GM23338 (cell line): Measurements from ENCODE around the gene LRRC18. TPM values are rescaled to one million over a fixed set of nuclear protein-coding genes. Genes with fewer than 3 reads are reported as not detected.

ENCODE experiments used
- ATAC-seq: fragments of 200-7000 bp; cut with Tn5 transposase; 3 replicates; pipeline ENCODE4 v1.9.1; 2020
- DNase-seq: peaks from one replicate; pipeline ENCODE4 v3.0.0-alpha.2; 2015; ENCODE audit warnings: low spot score
- H2AFZ ChIP-seq: fragments of 200-600 bp; sonication (generic); 2 replicates; pipeline ENCODE4 v1.8.0; 2016; ENCODE audit warnings: antibody characterized with exemption, mild to moderate bottlenecking, moderate library complexity
- H3F3A ChIP-seq: fragments of 200-600 bp; sonication (generic); replicated peaks from 2 replicates; pipeline ENCODE4 v1.8.0; 2017; ENCODE audit warnings: antibody characterized with exemption, mixed run types, low read depth
- H3K27ac ChIP-seq: fragments of 200-600 bp; sonication (generic); 2 replicates; pipeline ENCODE4 v1.6.1; 2016; ENCODE audit warnings: low read depth
- H3K27me3 ChIP-seq: fragments of 200-600 bp; sonication (generic); 2 replicates; pipeline ENCODE4 v1.8.0; 2016; ENCODE audit warnings: mild to moderate bottlenecking, mixed run types, moderate library complexity; ENCODE audit not compliant: insufficient read depth
- H3K36me3 ChIP-seq: fragments of 200-600 bp; sonication (generic); 2 replicates; pipeline ENCODE4 v1.8.0; 2016; ENCODE audit warnings: mild to moderate bottlenecking; ENCODE audit not compliant: insufficient read depth
- H3K4me1 ChIP-seq: fragments of 200-600 bp; sonication (generic); 2 replicates; pipeline ENCODE4 v1.8.0; 2016; ENCODE audit warnings: mild to moderate bottlenecking, moderate library complexity; ENCODE audit not compliant: insufficient read depth
- H3K4me2 ChIP-seq: fragments of 200-600 bp; sonication (generic); 2 replicates; pipeline ENCODE4 v1.7.1; 2017; ENCODE audit warnings: mixed run types
- H3K4me3 ChIP-seq: fragments of 200-600 bp; sonication (generic); 2 replicates; pipeline ENCODE4 v1.6.1; 2016; ENCODE audit warnings: mixed run types
- H3K79me2 ChIP-seq: fragments of 200-600 bp; sonication (generic); replicated peaks from 2 replicates; pipeline ENCODE4 v1.8.0; 2017; ENCODE audit warnings: mild to moderate bottlenecking; ENCODE audit not compliant: insufficient read depth
- H3K9me2 ChIP-seq: fragments of 200-600 bp; sonication (generic); 2 replicates; pipeline ENCODE4 v1.8.0; 2017; ENCODE audit not compliant: insufficient read depth
- H4K20me1 ChIP-seq: fragments of 200-600 bp; sonication (generic); replicated peaks from 2 replicates; pipeline ENCODE4 v1.8.0; 2017; ENCODE audit warnings: mild to moderate bottlenecking; ENCODE audit not compliant: insufficient read depth
- H3K27ac Mint-ChIP-seq: 2 replicates; pipeline ENCODE4 v1.8.0; 2020; ENCODE audit warnings: inconsistent platforms, mild to moderate bottlenecking, moderate library complexity, mixed read lengths
- H3K27me3 Mint-ChIP-seq: 3 replicates; pipeline ENCODE4 v1.8.0; 2022; ENCODE audit warnings: low read depth, mild to moderate bottlenecking, moderate library complexity, mixed read lengths, inconsistent platforms; ENCODE audit not compliant: insufficient read depth, poor library complexity
- H3K36me3 Mint-ChIP-seq: 3 replicates; pipeline ENCODE4 v1.8.0; 2021; ENCODE audit warnings: low read depth, mild to moderate bottlenecking, inconsistent platforms, moderate library complexity, mixed read lengths
- H3K4me1 Mint-ChIP-seq: 3 replicates; pipeline ENCODE4 v1.8.0; 2020; ENCODE audit warnings: mild to moderate bottlenecking, inconsistent platforms, mixed read lengths
- H3K4me3 Mint-ChIP-seq: 3 replicates; pipeline ENCODE4 v1.8.0; 2021; ENCODE audit warnings: moderate library complexity, mild to moderate bottlenecking, inconsistent platforms, mixed read lengths
- H3K9me3 Mint-ChIP-seq: 3 replicates; pipeline ENCODE4 v1.8.0; 2020; ENCODE audit warnings: moderate library complexity, mild to moderate bottlenecking, inconsistent platforms, mixed read lengths
- CREB1 ChIP-seq: fragments of 250-450 bp; sonication (Bioruptor Pico); IDR thresholded peaks from 2 replicates; pipeline ENCODE4 v1.5.0; 2020; ENCODE audit warnings: low read depth, mild to moderate bottlenecking, moderate library complexity
- CTCF ChIP-seq, 2 experiments: fragments of 200-600 bp in 1 of 2; sonication (generic) in 1 of 2; conservative IDR thresholded peaks; 2 replicates each; pipeline versions ENCODE4 v1.5.1 to v1.6.1; 2016 to 2017; ENCODE audit warnings: antibody characterized with exemption in 2 of 2, low read depth in 2 of 2, mild to moderate bottlenecking in 2 of 2, moderate library complexity in 1 of 2
- ETS1 ChIP-seq: IDR thresholded peaks from 2 replicates; pipeline ENCODE4 v1.6.1; 2016; ENCODE audit warnings: antibody characterized with exemption
- EZH2 ChIP-seq: fragments of 200-600 bp; sonication (generic); IDR thresholded peaks from one replicate; pipeline ENCODE4 v1.8.0; 2017; ENCODE audit warnings: antibody characterized with exemption, mild to moderate bottlenecking, low read depth; ENCODE audit not compliant: unreplicated experiment
- EZH2phosphoT487 ChIP-seq: fragments of 200-600 bp; sonication (generic); IDR thresholded peaks from one replicate; pipeline ENCODE4 v1.8.1; 2018; ENCODE audit warnings: antibody characterized with exemption; ENCODE audit not compliant: unreplicated experiment
- JUNB ChIP-seq: IDR thresholded peaks from one replicate; pipeline ENCODE4 v1.6.1; 2016; ENCODE audit warnings: antibody characterized with exemption; ENCODE audit not compliant: unreplicated experiment
- NANOG ChIP-seq: IDR thresholded peaks from 2 replicates; pipeline ENCODE4 v1.6.1; 2016; ENCODE audit warnings: antibody characterized with exemption, borderline replicate concordance
- POLR2AphosphoS5 ChIP-seq: IDR thresholded peaks from 2 replicates; pipeline ENCODE4 v1.6.1; 2016; ENCODE audit warnings: antibody characterized with exemption, low read depth
- REST ChIP-seq: IDR thresholded peaks from one replicate; pipeline ENCODE4 v1.6.1; 2018; ENCODE audit warnings: antibody characterized with exemption; ENCODE audit not compliant: unreplicated experiment
- STAT1 ChIP-seq: IDR thresholded peaks from one replicate; pipeline ENCODE4 v1.6.1; 2016; ENCODE audit warnings: antibody characterized with exemption; ENCODE audit not compliant: unreplicated experiment
- ZNF114 ChIP-seq: fragments of 250-450 bp; sonication (Bioruptor Pico); IDR thresholded peaks from 2 replicates; pipeline ENCODE4 v1.5.0; 2020; ENCODE audit warnings: mild to moderate bottlenecking, moderate library complexity
- ZNF331 ChIP-seq: fragments of 250-450 bp; sonication (Bioruptor Pico); IDR thresholded peaks from 2 replicates; pipeline ENCODE4 v1.5.0; 2020; ENCODE audit warnings: low read depth, mild to moderate bottlenecking, moderate library complexity
- ZNF462 ChIP-seq: fragments of 250-450 bp; sonication (Bioruptor Pico); IDR thresholded peaks from 2 replicates; pipeline ENCODE4 v1.5.0; 2020; ENCODE audit warnings: mild to moderate bottlenecking, moderate library complexity
- polyA plus RNA-seq: library from polyadenylated mRNA; unstranded; fragments of >200 nt; fragmentation: Nextera tagmentation; extraction: Ambion mirVana; gene quantifications from 2 replicates; pipeline ENCODE4 v1.2.1, GENCODE V29; 2016
- total RNA-seq: library from RNA; depleted of rRNA; stranded (reverse); fragments of >200 nt; shearing (Covaris generic); gene quantifications from 2 replicates; pipeline ENCODE4 v1.2.3, GENCODE V29; 2014

The LRRC18 gene
- total and polyA plus RNA-seq, 2 experiments from 2014 or later: not detected

- Histone ChIP-seq H3K27me3 (no peaks in the 10 kb centered on the region), H3K79me2 (no peaks in the 10 kb centered on the region), H3K9me2 (no peaks in the 10 kb centered on the region), H3K27ac (no peak overlapping the region), H3K4me1 (no peaks in the 10 kb centered on the region), H4K20me1 (no peaks in the 10 kb centered on the region), H3K4me2 (no peak overlapping the region), H3K36me3 (no peaks in the 10 kb centered on the region), H2AFZ (no peak overlapping the region), H3K4me3 (no peak overlapping the region), H3F3A (no peaks in the 10 kb centered on the region)
- no peaks in the 10 kb centered on the region for H3K36me3 Mint-ChIP-seq
- H3K4me1 Mint-ChIP-seq: peaks cover 11% of the 10 kb centered on the region; the same call in 2 of the 3 replicates
- H3K27ac Mint-ChIP-seq: no peak overlapping the region
- TF ChIP-seq STAT1 (no peak), EZH2phosphoT487 (no peak), POLR2AphosphoS5 (no peak), REST (no peak), ZNF331 (CRISPR knock-in tag) (no peak), CTCF (conservative IDR thresholded peaks at IDR 0.05; ENCODE audit: low read depth in 2 of 2) (no peak), NANOG (no peak), CREB1 (CRISPR knock-in tag) (no peak), EZH2 (no peak), ZNF114 (CRISPR knock-in tag) (no peak), ETS1 (no peak), JUNB (no peak), ZNF462 (CRISPR knock-in tag) (no peak)
- no peak for DNase-seq
- no peak overlapping the region for H3K4me3 Mint-ChIP-seq
- H3K27me3 Mint-ChIP-seq: peaks cover 5% of the 10 kb centered on the region
- no peak for ATAC-seq
- no peaks in the 10 kb centered on the region; the same call in 2 of the 3 replicates for H3K9me3 Mint-ChIP-seq
These were observed 1.9 kb upstream of the LRRC18 start for GRCh38 chr10:48941427-48942075.
